Stimulated activated CD8-positive, alpha-beta memory T cell treated with anti-CD3 and anti-CD28 coated beads, Interleukin-7, amount 100 ng/mL, for 1 hour (primary cell): ENCODE measurements around the gene PTPN7.

Experiments used
- DNase-seq, 2 donors: peaks; one replicate each; pipeline ENCODE4 v3.0.0-alpha.2; 2020; ENCODE audit warnings: low read depth in 2 of 2

Gene PTPN7

DNA sequence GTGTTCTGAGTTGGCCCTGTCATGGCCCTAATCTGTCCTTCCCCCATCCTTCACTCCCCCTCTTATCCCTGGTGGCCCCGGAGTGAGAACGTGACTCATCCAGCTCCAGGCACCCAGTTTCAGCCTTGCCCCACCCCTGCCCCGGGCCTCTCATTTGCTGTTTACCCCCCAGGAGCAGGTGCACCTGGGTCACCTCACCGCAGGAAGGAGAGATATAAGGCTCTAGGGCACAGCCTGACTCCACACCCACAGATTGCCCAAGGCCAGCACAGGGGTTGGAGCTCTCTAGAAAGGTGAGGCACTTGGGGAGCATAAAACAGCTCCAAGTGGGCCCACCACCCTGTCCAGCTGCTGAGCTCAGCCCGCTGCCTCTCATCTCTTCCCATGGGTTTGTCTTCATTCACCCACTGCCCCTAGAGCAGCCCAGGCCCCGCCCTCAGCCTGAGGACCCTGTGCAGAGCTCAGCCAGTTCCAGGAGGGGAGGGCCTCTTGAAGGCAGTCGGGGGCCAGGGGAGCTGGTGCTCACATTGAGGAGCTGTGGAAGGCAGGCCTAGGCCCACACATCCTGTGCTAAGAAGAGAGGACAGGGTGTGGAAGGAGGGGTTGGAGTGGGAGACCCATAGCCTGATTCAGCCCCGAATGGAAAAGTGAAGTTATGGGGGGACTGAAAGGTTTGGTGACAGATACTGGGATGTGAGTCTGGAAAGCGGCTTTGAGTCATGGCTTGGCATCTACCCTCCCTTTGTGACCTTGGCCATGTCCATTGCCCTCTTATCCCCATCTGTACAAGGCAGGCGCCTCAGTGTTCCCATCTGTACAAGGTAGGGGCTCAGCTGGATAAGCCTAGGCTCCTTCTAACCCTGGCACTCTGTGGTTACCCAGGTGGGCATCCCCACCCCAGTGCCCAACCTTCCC lies 53.8 kb downstream of the PTPN7 start:
- DNase-seq = no peak

DNA sequence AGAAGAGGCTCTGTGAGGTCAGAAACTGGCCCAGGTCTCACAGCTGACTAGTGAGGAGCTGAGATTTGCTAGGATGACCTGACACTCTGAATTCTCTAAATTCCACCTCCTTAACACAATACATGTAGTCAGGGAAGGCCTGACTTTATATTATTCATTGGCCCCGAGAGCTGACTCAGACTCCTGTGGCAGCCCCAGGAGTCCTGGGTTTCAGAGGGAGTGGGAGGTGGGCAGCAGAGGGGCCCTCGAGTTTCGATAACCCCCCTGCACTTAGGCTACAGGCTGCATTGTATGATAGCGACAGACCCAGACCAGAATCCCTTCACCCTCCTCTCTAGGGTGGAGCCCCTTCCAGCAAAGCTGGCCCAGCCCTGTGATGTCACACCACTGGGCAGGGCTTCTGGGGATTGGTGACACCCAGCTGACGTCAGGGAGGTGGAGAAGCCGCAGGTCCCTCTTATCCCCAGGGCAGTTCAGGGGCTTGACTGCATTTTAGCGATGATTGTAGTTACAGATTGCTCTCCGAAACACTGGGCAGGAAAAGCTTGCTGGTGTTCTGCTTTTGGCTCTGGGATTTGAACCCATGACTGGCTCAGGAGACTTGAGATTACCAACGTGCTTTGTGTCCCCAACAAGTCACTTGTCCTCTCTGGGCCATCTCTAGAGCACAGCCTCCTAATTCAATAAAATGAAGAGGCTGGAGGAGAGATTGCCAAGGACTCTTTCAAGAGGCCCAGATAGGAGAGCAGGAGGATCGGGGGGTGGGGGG lies 54.6 kb downstream of the PTPN7 start:
- DNase-seq = no peak

- DNase-seq = no peak
These were observed 56.3 kb downstream of the PTPN7 start for GRCh38 chr1:202104073-202104472.

DNA sequence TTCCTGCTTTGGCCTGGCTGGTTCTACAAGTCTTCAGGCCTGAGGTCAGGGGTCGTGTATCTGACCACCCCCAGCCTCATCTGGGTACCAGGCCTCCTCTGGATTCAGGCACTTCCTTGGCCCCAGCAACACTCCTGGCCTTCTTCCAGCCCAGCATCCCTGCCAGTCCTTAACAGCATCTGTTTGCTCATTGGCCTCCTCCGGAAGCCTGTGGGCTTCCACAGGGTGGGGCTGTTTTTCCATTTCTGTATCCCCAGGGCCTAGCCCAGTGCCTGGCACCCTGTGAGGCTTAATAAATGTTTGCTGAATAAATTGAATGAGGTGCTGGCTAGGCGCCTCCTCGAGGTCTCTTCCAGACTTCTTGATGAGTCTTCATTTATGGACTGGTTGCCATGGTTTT lies 59.2 kb downstream of the PTPN7 start:
- DNase-seq = no peak
